Testis (tissue), 5 donors: ENCODE data around the gene REXO2. TPM values are rescaled to one million over a fixed set of nuclear protein-coding genes. Genes with fewer than 3 reads are reported as not detected.

Source experiments
- DNase-seq: peaks from one replicate; pipeline ENCODE4 v3.0.0-alpha.2; 2019
- H3K27ac ChIP-seq, 2 donors: fragments of 200-600 bp; sonication (generic); one replicate each; pipeline ENCODE4 v1.5.1; 2019
- H3K27me3 ChIP-seq: fragments of 200-600 bp; sonication (generic); one replicate; pipeline ENCODE4 v1.5.1; 2019
- H3K36me3 ChIP-seq: fragments of 200-600 bp; sonication (generic); one replicate; pipeline ENCODE4 v1.5.1; 2017; ENCODE audit warnings: low read depth; ENCODE audit errors: missing control alignments
- H3K4me1 ChIP-seq: fragments of 200-600 bp; sonication (generic); one replicate; pipeline ENCODE4 v1.5.1; 2019
- H3K4me3 ChIP-seq, 2 donors: fragments of 200-600 bp; sonication (generic); one replicate each; pipeline ENCODE4 v1.5.1; 2017 to 2019
- H3K9me3 ChIP-seq: fragments of 200-600 bp; sonication (generic); one replicate; pipeline ENCODE4 v1.5.1; 2017
- CTCF ChIP-seq, 3 experiments: fragments of 450-650 bp in 2 of 3; fragments of 200-600 bp in 1 of 3; sonication (generic) in 1 of 3; IDR thresholded peaks; one replicate each; pipeline ENCODE4 v1.5.1; 2016 to 2019; ENCODE audit warnings: antibody characterized with exemption in 3 of 3, mild to moderate bottlenecking in 2 of 3, moderate library complexity in 1 of 3
- POLR2A ChIP-seq: fragments of 450-650 bp; IDR thresholded peaks from one replicate; pipeline ENCODE4 v1.6.1; 2017; ENCODE audit warnings: antibody characterized with exemption, mild to moderate bottlenecking, moderate library complexity
- WGBS, 2 donors: methylation state at CpG; one replicate each; pipeline ENCODE4 v1.1.5; 2018; 5-methylcytosine and 5-hydroxymethylcytosine counted together
- intact Hi-C: fragments of 100-400 bp; cut with DNase I; formaldehyde crosslinking; loops from one replicate; pipeline ENCODE4 v1.15.1; 2023; ENCODE audit warnings: low total_unique reads
- long read RNA-seq, 2 donors: transcript quantifications; one replicate each; lab custom pipeline, GENCODE V29; 2026
- polyA plus RNA-seq: library from polyadenylated mRNA; stranded (reverse); fragments of 350-450 nt; fragmentation: Illumina TruSeq; extraction: RNeasy Lipid Tissue Mini Kit (QIAGEN cat#74804); gene quantifications from one replicate; pipeline ENCODE4 v1.2.3, GENCODE V29; 2014; ENCODE audit warnings: low read depth, low replicate concordance; ENCODE audit not compliant: insufficient read depth
- total RNA-seq, 2 donors: library from RNA; depleted of rRNA; stranded (reverse); fragments of >200 nt; gene quantifications; one replicate each; pipeline ENCODE4 v1.2.3, GENCODE V29; 2016

Gene REXO2
- total RNA-seq (10 to 100 TPM; 87.1 to 92.7 TPM), polyA plus RNA-seq (141 TPM)
- long read RNA-seq, donor 1, transcript REXO2-220 (7 exons, 1,158 nt), result major isoform, 74 of 93 reads
- long read RNA-seq, donor 1, partial matches to known transcripts, result 0 of 93 reads
- long read RNA-seq, donor 1, other reads (novel, unspliced or antisense), result 0 of 93 reads
- long read RNA-seq, donor 2, transcript REXO2-220 (7 exons, 1,158 nt), result major isoform, 60 of 85 reads
- long read RNA-seq, donor 2, partial matches to known transcripts, result 13 of 85 reads
- long read RNA-seq, donor 2, other reads (novel, unspliced or antisense), result 0 of 85 reads

GRCh38 chr11:114439229-114440120 is at the start of gene REXO2:
Gene REXO2 (plus strand): TSS chr11:114439467. CDS start chr11:114439529, 62 bp downstream.
- intact Hi-C loops, result no loop called here
- TF ChIP-seq POLR2A (no peak), CTCF (IDR thresholded peaks at IDR 0.05) (peak in 1 of 3 experiments; percentile 20)

DNA sequence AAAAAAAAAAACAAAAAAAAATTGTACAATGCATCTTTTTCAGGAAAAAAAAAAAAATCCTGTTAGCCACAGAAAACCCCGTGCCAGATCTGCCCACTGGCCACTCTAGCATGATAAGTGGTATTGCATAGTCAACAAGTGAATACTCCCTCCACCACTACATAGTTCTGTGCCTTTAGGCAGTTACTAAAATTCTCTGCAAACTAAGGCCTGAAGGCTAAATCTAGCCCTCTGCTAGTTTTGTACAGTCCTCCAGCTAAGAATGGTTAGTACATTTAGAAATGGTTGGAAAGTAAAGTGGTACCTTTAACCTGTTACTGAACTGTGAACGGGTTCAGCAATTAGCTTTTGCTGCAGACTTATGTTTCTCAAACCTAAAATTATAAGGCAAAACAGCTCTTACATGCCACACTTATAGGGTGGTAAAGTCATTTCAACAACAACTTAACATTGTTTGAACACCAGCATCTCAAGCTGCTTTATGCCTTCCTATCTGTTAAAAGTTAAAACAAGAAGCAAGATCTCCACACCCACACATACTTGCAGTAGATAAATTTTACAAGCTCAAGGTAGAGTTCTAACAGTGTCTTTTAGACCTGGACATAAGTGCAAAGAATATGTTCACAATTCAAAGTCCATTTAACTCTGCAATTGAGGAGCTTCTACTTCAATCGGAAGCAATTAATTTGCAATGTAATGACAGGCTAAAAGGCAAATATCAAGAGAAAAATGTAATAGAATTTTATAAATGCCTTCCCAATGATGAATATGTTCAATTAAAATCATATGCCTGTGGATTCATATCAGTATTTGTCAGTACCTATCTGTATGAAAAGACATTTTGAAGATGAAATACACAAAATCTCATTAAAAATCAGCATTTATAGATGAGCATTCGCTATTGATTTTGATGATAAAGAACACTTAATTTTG is 46.3 kb upstream of the REXO2 start:
- no peak for TF ChIP-seq CTCF (IDR thresholded peaks at IDR 0.05)
- TF ChIP-seq POLR2A, result no peak
- H3K9me3 ChIP-seq, result no peaks in the 10 kb centered on the region
- H3K4me1 ChIP-seq, result peaks cover 11% of the 10 kb centered on the region
- no peak for DNase-seq
- WGBS, 2 donors, result 60 to 71% methylated on average over 4 of the region's 4 CpGs
- no peaks in the 10 kb centered on the region for H3K27me3 ChIP-seq
- intact Hi-C loops, result no loop called here
- no peak overlapping the region for H3K4me3 ChIP-seq
- no peaks in the 10 kb centered on the region for H3K36me3 ChIP-seq
- H3K27ac ChIP-seq, result no peak overlapping the region

More at GRCh38 chr11:114439229-114440120, at the start of gene REXO2:
- WGBS, 2 donors, result 0% methylated on average over 22 to 64 of the region's 64 CpGs
- H3K4me3 ChIP-seq, result peak within 1 kb of the TSS; percentile 87 to 98
- H3K4me1 ChIP-seq, result peaks cover 14% of the 10 kb centered on the region
- peak within 1 kb of the TSS; percentile 90 to 91 for H3K27ac ChIP-seq
- H3K27me3 ChIP-seq, result no peaks in the 10 kb centered on the region
- H3K9me3 ChIP-seq, result no peaks in the 10 kb centered on the region
- DNase-seq, result peak; percentile 98
- H3K36me3 ChIP-seq, result no peaks in the 10 kb centered on the region

DNA sequence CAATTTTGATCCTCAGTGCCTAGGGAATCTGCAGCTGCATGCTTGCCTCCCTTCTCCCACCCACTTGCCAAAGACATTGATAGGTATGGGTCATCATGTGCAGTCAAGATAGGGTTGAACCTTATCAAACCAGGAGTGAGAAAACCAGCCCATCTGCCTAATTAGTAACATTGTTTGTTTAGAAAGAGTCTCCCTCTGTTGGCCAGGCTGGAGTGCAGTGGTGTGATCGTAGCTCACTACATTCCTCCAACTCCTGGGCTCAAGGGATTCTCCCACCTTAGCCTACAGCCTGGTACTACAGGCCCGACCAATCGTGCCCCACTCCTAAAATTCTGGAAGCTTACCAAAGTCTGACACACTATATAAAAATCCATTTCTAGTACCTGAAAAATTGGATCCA is 43.5 kb upstream of the REXO2 start:
- H3K4me3 ChIP-seq, result no peak overlapping the region
- no peak for DNase-seq
- no peak for TF ChIP-seq CTCF (IDR thresholded peaks at IDR 0.05)
- TF ChIP-seq POLR2A, result no peak
- H3K27me3 ChIP-seq, result no peaks in the 10 kb centered on the region
- no peak overlapping the region for H3K27ac ChIP-seq
- intact Hi-C loops, result no loop called here
- H3K36me3 ChIP-seq, result no peaks in the 10 kb centered on the region
- no peaks in the 10 kb centered on the region for H3K9me3 ChIP-seq
- peaks cover 14% of the 10 kb centered on the region for H3K4me1 ChIP-seq
- 43 to 50% methylated on average over 3 of the region's 3 CpGs for WGBS, 2 donors

DNA sequence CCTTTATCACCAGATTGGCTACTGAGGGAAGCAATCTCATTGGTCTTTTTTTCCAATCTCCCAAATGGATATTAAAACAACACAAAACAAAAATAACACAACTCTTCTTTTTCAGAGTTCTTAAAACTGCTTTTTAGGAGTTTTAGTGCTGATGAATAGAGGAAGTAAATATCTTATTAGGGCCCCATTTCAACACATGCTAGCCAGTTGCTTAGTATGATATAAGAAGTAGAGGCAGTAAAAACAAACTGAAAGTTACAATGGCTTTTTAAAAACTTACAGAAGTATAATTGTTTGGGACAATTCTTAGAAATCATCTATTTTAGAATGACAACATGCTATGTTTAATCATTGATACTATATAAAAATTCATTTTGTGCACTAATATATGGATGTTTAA is 42.4 kb upstream of the REXO2 start:
- intact Hi-C loops, result no loop called here
- no peaks in the 10 kb centered on the region for H3K27me3 ChIP-seq
- no peak overlapping the region for H3K4me3 ChIP-seq
- H3K27ac ChIP-seq, result no peak overlapping the region
- no peak for DNase-seq
- H3K9me3 ChIP-seq, result no peaks in the 10 kb centered on the region
- no peaks in the 10 kb centered on the region for H3K36me3 ChIP-seq
- TF ChIP-seq CTCF (IDR thresholded peaks at IDR 0.05) (no peak), POLR2A (no peak)
- H3K4me1 ChIP-seq, result peaks cover 14% of the 10 kb centered on the region
